ENCODE measurements around the gene NCKAP5.

The NCKAP5 gene

GRCh38 chr2:132904142-132904842 lies 664.0 kb downstream of the NCKAP5 start:
- DNase-seq = no peak

- no peak for DNase-seq
Measured at GRCh38 chr2:132902626-132903025, 665.6 kb downstream of the NCKAP5 start.

DNA sequence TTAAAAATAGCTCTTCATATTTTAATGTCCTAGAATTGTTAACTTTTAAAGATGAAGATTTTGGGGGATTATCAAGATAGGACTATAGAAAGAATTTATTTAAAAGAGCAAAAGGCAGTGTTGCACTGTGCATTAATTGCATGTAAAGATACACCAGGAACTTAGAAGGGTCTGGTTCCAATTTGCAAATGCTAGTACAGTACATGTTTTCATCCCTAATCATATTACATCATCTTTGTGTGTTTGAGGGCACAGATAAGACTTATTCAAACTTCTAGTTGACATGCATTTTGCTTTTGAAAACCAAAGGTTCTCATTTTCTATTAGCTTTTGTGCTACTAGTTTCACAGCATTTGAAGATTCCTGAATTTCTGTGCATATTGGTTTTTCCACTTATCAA lies 666.6 kb downstream of the NCKAP5 start:
- no peak for DNase-seq

DNA sequence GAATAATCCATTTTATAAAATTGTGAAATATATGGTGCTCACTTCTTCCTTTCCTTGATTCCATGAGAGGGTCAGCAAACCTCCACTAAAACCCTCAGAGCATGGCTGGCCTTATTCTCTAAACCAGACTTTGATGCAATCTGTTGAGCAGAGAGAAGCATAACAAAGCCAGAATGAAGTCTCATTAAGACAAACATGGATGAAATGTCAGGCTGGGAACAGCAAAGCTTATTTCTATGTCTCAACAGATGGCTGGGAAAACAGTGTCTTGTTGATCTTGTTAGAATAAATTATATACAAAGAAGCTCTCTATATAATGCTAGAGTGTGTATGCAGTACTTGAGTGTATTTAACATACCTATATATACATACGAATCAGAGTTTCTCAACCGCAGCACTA lies 671.2 kb downstream of the NCKAP5 start:
- no peak for DNase-seq

- DNase-seq = no peak
Measured at GRCh38 chr2:132896073-132896472, 672.2 kb downstream of the NCKAP5 start.

GRCh38 chr2:132891498-132891897 lies 676.8 kb downstream of the NCKAP5 start:
- no peak for DNase-seq

GRCh38 chr2:132886574-132886973 lies 681.7 kb downstream of the NCKAP5 start:
- DNase-seq = no peak

DNA sequence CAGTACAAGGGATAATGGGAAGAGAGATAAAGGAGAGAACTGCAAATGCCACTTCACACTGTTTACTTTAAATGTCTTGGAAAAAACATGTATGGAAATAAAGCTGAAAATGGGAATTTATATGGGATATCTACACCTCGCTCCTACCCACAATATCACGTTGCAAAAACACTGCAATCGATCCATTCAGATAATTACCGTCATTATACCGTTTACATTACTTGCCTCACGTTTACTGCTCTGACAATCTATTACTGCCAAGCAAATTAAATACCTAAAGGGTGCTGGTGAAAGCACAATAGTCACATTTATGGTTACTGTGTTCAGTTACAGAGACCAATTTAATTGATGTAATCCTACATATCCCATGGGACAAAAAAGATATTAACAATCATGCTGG lies 683.6 kb downstream of the NCKAP5 start:
- DNase-seq = peak; percentile 52

GRCh38 chr2:132884292-132884691 lies 684.0 kb downstream of the NCKAP5 start:
- no peak for DNase-seq

DNA sequence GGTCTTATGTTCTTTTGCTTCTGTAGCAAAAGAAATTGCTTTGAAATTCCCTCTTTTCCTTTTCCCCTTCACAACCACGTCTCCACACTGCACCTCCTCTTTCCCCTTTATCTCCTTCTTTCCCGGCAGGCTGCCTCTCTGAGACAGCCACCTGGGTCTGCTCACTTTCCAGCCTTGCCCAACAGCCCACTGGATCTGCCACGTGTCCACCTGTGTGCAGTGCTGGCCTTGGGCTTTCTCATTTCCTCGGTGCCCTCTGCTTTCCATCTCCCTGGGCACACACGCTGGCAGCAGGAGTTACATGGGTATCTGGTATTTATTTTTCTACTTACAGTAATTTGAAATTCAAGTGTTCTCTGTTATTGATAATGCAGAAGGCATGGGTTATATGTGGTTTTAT lies 684.8 kb downstream of the NCKAP5 start:
- DNase-seq = no peak

- DNase-seq = no peak
Measured at GRCh38 chr2:132881546-132881945, 686.7 kb downstream of the NCKAP5 start.

DNA sequence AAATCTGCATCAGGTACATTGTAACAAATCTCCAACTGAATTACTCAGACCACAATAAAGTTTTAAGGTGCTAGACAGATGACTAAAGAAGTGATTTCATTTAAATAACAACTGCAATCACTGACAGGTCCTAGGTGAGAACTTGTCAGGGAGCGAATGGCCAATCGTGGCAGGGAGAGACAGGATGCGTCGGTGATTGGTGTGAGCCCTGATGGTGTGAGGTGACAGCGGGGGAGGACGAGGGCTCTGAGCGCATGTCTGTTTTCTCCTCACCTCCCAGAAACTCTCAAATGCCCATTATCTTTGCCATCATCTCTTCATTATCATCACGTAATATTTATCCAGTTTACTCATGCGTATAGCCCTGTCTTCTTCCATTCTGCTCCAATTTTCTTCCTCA lies 690.3 kb downstream of the NCKAP5 start:
- no peak for DNase-seq

DNA sequence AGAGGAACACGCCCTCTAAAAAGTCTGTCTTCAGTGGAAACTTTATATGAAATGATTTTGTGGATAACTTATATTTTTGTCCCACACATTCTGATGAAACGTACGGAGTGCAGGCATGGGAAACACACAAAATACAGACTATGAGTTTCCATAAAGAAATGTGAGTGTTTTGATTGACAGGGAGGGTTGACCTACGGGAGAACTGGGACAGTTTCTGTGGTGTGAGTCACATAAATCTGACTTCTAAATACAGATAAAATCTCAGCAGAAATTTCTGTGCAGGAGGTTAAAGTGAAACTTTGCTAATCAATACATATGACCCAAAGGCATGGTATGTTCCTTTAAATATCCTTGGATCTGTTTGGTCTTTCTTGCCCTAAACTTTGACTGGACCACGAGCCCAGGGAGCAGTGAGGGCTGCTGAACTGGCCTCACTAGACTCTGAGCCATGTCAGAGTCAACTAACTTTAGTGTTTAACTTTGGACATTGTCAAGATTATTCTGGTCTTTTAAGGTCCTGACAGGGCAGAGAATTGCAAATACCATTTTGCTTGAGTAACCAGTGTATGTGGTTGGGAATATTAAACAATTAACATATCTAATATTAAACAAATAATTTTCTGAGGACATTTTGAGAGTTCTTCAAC lies 691.4 kb downstream of the NCKAP5 start:
- no peak for DNase-seq

DNA sequence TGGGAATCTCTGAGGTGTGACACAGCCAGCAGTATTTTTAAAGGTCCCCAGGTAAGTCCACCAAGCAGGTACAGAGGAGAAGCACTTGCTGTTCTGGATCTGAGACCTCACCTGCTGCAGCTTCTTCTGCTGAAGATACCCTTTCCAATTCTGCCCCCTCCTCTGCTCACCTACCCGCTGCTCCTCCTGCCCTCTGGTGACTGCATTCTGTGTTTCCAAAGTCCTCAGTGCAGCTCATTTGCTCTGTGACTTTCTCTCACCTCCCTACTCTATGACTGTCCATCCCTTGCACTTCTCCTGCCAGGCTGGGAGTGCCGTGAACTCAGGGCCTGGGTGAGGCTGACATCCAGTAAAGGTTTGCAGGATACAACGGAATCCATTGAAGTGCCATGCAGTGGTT lies 693.1 kb downstream of the NCKAP5 start:
- no peak for DNase-seq

DNA sequence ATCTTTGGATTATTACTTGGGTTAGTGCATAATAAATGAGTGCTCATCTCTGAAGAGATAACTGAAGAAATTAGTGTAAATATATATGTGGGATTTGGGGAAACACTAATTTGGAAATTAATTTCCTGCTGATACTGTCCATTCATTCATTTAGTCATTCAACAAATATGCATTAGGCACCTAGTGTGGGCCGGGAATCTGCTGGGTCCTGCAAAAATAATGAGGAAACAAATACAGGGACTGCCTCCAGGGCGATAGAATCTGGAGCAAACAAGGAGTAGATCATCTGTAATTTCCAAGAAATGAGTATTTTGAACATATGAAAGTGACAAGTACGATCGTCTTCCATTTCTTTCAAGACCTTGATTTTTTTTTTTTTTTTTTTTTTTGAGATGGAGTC lies 694.5 kb downstream of the NCKAP5 start:
- DNase-seq = no peak

DNA sequence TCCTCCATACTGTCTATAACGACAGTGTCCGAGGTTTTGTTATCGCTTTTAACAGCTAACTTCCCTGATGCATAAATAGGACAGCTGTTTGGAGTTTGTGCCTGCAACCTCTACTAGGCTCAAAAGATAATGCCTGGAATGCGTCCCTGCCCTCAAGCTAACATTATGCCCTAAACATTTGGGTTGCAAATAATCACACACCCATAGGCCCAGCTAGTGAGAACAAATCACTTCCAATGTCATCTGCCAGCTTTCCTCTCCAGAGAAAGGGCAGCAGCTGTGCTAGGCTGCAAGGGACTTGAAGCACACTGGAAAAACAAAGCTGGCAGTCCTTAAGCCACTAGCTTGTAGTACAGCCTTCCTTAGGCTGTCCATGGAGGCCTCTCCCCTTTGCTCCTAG lies 696.4 kb downstream of the NCKAP5 start:
- DNase-seq = no peak

GRCh38 chr2:132863961-132864360 lies 704.3 kb downstream of the NCKAP5 start:
- no peak for DNase-seq

DNA sequence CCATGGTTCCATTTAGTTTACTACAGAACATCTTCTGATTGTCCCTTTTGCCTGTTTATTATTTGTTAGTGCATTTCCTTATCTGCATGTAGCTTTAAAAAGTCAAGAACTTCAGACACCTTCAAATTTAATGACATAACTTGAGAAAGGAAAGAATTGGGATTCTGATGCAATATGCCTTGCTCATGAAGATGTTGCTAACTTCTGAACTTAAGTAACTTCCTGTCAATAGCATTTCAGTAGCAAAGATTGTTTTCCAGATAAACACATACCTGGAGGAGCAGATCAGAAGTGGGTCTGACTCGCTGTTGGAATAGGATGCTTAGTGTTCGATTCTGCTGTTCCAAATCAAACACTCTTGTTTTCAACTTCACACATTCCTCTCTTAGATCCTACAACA lies 708.0 kb downstream of the NCKAP5 start:
- no peak for DNase-seq

DNA sequence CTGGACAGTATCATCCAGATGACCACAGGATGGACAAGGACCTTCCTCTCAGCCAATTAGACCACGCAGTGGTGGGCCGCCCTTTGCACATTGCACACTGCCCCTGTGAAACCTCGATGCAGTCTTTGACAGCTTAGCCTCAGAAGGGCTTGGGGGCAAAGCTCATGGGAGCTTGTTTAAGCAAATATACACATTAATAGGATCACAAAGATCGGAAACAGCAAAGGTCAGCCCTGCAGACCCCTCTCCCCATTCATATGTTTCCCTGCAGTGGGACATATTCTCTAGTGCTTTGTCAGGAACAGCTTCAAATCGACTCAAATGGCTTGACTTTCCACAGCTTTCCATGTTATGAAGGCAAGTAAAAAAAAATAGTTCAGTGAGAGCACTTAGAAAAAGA lies 708.7 kb downstream of the NCKAP5 start:
- DNase-seq = no peak

DNA sequence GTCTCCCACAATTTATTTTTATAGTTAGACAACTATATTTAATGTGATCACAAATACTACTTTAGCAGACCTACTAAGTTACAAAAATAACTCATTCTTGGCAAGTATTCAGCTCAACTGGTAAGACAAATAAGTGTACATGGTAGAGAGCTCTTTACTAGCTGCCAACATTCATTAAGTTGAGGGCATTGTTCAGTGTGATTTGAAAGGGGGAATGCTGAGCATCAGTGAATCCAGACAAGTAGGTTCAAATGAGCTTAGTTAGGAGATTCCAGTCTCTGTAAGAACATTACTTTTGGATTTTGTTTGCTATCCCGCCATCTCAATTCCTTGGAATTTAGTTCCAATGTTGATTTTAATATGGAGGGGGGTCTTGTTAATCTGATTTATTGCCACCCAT lies 710.9 kb downstream of the NCKAP5 start:
- no peak for DNase-seq

- no peak for DNase-seq
Measured at GRCh38 chr2:132850688-132851087, 717.6 kb downstream of the NCKAP5 start.

GRCh38 chr2:132849118-132849517 lies 719.1 kb downstream of the NCKAP5 start:
- DNase-seq = no peak

- DNase-seq = no peak
Measured at GRCh38 chr2:132845339-132845738, 722.9 kb downstream of the NCKAP5 start.

GRCh38 chr2:132844585-132844984 lies 723.7 kb downstream of the NCKAP5 start:
- no peak for DNase-seq

DNA sequence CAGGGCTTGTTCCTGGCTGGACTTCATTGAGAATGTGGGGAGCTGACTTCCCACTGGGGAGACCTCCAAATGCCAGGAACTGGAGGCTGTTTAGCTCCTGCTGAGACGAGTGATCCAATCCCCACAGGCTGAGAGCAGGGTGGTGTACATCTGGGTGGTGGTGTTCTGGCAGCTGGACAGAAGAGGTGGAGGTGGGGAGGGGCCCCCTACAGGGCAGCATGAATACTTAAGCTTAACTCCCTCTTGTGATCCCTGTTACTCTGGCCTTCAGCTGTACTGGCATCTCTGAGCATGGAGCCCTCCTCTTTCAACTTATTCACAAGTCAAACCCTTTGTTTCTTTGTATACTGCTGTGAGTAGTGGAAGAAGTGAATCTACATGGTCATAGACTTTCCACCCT lies 730.5 kb downstream of the NCKAP5 start:
- DNase-seq = no peak

Measured in NCI-H1092 treated with DMSO at 0.1 percent for 48 hours (cell line).